ENCODE data around the gene DCC.

DNA sequence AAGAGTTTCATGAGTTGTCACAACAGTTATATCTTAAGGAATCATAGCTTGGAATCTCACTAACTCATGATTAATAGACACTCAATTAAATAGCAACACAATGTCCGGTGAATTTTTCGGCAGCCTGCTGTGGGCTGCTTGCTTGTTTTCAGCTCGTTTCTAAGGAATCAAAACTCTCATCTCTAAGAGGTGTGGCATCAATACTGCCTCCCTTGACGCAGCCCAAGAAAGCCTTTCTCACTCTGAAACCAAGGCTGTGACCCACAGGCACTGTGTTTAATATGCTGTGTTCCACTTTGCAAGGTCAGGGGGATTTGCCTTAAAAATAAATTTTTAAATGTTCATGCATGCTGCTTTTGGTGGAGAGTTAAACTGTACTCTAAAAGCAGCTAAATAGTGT lies 5.4 kb downstream of the DCC start:
- no peak for TF ChIP-seq SMC3 (IDR thresholded peaks at IDR 0.05)
- TF ChIP-seq, protein P1, sequence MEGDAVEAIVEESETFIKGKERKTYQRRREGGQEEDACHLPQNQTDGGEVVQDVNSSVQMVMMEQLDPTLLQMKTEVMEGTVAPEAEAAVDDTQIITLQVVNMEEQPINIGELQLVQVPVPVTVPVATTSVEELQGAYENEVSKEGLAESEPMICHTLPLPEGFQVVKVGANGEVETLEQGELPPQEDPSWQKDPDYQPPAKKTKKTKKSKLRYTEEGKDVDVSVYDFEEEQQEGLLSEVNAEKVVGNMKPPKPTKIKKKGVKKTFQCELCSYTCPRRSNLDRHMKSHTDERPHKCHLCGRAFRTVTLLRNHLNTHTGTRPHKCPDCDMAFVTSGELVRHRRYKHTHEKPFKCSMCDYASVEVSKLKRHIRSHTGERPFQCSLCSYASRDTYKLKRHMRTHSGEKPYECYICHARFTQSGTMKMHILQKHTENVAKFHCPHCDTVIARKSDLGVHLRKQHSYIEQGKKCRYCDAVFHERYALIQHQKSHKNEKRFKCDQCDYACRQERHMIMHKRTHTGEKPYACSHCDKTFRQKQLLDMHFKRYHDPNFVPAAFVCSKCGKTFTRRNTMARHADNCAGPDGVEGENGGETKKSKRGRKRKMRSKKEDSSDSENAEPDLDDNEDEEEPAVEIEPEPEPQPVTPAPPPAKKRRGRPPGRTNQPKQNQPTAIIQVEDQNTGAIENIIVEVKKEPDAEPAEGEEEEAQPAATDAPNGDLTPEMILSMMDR (IDR thresholded peaks at IDR 0.05) = no peak
- TF ChIP-seq, protein P2, sequence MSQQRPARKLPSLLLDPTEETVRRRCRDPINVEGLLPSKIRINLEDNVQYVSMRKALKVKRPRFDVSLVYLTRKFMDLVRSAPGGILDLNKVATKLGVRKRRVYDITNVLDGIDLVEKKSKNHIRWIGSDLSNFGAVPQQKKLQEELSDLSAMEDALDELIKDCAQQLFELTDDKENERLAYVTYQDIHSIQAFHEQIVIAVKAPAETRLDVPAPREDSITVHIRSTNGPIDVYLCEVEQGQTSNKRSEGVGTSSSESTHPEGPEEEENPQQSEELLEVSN (IDR thresholded peaks at IDR 0.05; ENCODE audit: borderline replicate concordance, low read depth) = no peak

Data from A549 (cell line).